Umbilical cord (tissue), 2 donors: ENCODE results near the gene ARHGAP33. TPM values are rescaled to one million over a fixed set of nuclear protein-coding genes. Genes with fewer than 3 reads are reported as not detected.

Source experiments
- DNase-seq: peaks from one replicate; pipeline ENCODE4 v3.0.0-alpha.2; 2015; ENCODE audit warnings: low spot score
- total RNA-seq: library from RNA; depleted of rRNA; stranded (reverse); fragments of >200 nt; gene quantifications from one replicate; pipeline ENCODE4 v1.2.3, GENCODE V29; 2014; ENCODE audit warnings: low replicate concordance; ENCODE audit not compliant: insufficient read depth

ARHGAP33 gene
- total RNA-seq, 1 donor from 2014 or later, result 0.96 TPM

DNA sequence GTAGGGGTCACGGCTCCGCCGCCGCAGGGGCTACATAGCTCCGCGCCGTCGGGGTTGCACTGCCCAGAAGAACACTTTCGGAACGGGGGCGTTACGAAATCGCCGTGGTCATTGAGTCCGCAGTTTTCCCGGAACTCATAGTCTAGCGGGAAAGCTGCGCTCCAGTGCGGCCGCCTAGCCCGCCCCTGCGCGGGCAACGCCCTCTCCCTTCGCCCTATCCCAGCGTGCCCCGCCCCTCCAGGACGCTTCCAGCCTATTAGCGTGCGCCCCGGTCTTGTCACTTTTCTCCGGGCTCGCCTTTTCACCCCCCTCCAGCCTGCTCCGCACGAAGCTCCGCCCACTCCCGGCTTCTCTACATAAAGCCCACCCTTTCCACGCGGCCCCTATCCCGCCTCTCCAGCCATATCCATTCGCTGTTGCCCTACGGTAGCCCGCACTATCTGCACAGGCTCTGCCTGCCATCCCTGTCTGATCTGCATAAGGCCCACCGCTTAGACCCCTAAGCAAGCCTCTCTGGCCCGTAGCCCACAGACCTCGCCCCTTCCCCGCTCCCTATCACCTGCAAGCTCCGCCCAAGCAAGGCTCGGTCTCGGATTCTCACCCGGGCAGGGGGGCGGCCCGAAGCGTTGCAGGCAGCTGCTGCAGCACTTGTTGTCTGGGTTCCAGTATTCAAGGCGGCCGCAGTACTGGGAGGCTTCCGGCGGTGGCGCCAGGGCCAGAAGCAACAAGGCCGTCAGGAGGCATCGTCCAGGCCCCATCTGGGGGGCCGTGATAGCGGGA is 34.8 kb upstream of the ARHGAP33 start:
- DNase-seq, result peak; percentile 99

DNA sequence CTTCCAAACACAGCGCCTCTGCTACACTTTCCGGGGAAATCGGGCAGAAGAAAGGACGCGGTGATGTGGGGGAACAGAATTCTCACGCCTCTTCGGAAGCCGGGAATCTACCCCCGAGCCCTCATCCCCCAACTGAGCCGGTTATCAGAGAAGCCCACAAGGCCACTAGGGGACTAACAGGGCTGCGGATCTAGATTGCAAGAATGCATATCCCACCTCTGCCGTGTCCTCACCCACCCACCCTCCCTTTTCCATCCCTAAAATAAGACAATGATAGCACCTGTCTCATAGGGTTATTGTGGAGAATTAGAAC is 34.2 kb upstream of the ARHGAP33 start:
- no peak for DNase-seq

DNA sequence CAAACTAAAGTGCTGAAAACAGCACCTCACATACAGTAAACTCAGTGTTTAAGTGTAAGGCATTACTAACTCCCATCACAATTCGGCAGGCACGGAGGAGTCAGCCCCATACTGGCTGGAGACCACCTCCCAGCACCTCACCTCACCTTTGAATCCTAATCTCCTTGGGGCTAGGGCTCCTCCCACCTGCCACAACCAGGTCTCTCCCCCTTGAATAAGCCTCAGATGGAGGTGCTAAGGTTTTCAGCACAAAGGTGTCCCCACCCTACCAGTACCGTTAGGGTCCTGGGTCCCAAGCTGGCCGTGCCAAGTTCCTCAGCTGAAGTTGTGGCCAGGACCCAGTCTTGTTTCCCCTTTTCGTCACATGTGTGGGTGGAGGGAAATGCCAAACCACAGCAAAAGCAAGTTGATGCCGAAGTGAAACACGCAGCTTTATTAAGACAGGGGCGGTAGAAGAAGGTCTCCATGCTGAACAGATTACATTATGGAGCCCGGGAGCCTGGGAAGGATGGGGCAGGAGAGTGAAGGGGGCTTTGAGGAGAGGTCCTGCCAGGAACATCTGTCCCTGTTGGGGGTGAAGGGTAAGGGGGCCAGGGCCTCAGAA is 33.1 kb upstream of the ARHGAP33 start, which contains the start of gene IGFLR1:
IGFLR1 (minus strand) TSS at position 332 of the 604 bp plus-strand sequence. CDS start 1,272 bp downstream, outside the sequence.
- DNase-seq, result peak; percentile 32

DNA sequence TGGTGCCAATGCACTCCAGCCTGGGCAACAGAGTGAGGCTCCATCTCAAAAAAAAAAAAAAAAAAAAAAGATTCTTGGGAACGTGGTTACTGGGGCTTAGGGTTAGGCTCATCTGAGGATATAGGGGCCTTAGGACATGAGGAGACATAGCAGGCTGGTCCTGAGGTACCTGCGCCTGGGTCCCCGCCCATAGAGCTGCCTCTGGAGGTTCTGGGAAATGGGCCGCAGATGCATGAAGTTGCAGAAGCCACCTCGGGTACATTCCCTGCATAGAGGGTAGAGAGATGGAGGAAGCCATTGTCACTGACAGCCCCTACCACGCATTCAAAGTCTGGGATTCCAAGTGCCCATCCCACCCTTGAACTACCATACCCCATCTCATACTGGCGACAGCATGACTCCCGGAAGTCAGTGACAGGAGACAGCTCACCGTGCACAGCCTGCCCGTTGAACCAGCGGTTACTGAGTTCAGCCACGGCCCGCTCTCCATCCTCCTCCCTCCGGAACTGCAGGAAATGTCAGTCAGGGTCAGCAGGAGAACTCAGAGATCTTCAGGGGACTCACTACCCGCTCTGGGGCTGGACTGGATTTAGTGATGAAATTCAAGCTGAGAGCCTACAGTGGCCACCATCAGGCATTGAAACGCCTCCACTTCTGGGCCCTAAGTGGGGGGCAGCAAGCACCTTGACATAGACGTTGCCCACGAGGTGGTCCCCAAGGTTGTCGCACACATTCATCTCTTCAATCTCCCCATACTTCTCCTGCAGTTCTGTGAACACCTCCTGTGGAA is 31.5 kb upstream of the ARHGAP33 start:
- DNase-seq, result no peak

DNA sequence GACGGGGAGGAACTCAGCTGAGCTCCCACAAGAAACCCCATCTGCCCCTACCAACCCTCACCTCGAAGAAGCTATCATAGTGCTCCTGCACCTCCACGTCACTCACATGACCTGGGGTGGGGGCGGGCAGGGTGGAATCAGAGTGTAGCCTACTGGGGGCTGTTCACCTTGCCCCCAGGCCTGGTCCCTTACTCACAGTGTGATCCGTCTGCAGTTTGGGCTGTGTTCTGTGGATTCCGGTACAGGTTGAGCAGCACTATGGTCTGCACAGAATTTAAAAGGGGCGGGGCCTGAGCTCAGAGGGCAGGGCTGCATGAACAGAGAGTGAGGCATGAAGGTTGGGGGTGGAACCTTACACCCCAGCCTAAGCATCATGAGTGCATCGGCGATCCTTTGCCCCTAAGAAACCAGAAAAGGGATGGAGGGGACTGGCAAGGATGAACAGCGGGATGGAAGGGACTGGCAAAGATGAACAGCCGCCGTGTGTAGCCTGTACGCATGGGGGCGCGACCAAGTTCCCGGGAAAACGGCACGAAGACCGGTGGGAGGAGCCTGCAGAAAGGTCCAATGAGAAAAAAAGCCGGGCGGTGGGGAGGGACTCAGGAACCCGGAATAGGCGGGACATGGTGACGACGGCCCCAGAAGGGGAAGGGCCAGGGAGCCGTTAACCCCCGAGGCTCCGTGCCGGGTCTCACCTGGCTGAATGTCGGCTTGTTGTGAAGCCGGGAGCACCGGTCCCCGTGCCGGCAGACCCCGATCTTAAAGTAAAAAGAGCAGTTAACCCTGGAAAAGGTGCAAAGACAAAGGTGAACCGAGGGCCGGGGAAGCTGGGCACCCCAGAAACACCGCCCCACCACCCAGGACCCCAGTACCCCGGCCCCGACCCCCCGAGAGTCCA is 30.7 kb upstream of the ARHGAP33 start:
- DNase-seq, result peak; percentile 98

DNA sequence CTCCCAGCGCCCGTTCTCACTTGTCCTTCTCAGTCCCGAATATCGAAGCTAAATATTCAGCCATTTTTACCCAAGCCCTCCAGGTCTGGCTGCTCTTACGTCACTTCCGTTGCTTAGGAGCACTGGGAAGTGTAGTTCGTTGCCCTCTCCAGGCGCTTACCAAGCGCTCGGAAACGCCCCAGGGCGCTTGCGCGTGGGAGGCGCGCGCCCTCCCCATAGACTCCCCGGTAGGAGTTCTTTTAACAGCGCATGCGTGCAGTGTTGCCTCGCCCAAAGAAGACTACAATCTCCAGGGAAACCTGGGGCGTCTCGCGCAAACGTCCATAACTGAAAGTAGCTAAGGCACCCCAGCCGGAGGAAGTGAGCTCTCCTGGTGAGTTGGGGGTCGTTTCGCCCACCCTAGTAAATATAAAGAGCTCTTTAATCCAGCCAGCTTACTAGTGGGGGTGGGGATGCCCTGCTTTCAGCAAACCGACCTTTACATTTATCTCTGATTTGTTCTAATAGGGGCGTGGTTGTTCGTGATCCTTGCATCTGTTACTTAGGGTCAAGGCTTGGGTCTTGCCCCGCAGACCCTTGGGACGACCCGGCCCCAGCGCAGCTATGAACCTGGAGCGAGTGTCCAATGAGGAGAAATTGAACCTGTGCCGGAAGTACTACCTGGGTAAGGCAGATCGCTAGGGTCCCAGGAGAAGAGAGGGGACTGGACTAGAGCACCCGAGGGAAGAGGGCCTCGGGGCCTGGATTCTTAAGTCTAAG is 29.9 kb upstream of the ARHGAP33 start, which contains the start of the genes PSENEN and U2AF1L4:
PSENEN (plus strand) TSS at position 324 of the 759 bp plus-strand sequence; CDS start at position 604, 280 bp downstream.
U2AF1L4 (minus strand) TSS at position 91 of the 759 bp plus-strand sequence; CDS start at position 64, 27 bp downstream.
- DNase-seq, result peak; percentile 100

DNA sequence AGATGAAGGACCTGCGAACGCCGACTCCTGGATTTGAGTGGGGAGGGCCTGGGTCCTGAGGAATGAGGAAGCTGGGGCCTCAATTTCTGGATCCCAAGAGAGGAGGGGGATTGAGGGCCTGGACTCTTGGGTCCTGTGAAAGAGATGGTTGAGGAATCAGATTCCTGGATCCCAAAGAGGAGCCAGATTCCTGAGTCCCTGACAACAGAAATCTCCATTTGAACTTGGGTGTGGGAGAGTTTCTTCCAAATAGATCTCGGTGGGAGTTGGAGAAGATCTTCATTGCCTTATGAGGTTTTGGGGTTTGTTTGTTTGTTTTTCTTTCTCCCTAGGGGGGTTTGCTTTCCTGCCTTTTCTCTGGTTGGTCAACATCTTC is 29.3 kb upstream of the ARHGAP33 start:
- no peak for DNase-seq

DNA sequence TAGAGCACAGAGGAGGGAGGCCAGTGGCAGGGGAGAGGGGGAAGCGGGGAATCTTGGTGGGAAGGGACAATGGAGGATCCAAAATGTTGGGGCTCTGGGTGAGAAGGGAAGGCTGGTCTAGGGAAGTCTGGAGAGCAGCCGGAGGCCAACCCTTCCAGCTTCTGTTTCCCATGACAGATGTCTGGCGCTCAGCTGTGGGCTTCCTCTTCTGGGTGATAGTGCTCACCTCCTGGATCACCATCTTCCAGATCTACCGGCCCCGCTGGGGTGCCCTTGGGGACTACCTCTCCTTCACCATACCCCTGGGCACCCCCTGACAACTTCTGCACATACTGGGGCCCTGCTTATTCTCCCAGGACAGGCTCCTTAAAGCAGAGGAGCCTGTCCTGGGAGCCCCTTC is 28.8 kb upstream of the ARHGAP33 start:
- no peak for DNase-seq

DNA sequence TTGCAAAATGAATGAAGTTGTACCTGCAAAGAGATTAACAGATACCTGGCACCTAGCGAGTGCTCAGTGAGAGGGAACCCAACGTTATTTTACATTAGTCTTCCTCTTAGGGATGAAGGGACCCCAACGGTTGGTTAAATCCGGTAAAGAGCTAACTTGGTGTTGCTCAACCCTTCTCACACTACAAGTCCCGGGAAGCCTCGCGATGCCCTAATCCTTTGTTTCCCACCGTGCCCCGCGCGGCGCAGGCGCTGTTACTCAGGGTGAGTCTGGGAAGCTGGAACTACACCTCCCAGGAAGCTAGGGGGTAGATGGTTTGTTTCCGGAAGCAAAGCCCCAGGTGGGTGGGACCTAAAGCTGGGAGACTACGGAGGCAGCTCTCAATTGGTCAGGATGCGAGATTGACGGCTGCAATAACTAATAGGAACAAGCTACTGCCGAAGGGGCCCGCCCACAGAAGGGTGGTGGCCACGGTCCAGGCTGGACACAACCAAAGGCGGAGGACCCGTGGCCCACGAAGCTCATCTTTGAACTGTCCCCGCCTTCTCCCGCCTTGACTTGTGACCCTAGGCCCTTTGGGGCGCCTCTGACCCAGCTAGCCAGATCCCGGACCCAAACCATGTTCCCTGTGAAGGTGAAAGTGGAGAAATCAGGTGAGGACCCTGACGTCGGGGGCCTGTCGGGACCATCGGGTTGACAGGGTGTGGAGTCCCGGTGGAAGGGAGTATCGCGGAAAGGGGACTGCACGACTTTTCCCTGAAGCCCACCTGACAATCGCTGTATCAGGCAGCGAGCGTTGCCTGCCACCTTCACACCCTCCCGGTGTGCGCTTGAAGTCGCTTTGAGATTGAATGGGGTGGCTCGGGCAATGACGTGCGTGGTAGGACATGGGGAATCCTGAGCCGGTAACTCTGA is 27.0 kb upstream of the ARHGAP33 start, which contains the start of gene LIN37:
LIN37 (plus strand) TSS at position 471 of the 915 bp plus-strand sequence; CDS start at position 620, 149 bp downstream.
- peak; percentile 100 for DNase-seq

DNA sequence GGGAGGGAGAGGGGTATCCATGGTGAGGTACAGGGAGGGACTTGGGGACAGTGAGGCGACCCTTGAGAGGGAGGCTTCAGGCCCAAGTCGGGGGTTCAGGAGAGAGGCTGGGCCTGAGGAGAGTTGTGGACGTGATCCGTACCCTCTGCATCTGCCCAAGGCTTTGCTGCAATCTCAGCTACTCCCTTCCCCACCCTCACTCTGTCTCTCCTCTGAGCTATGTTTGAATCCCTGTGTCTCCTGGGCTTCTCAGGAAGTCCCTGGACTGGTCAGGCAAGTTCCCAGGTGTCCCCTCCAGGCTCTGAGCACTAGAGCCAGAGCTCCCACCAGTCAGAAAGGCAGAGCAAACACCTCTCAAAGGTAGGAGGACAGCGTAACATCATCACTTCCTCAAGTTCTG is 25.2 kb upstream of the ARHGAP33 start:
- no peak for DNase-seq

DNA sequence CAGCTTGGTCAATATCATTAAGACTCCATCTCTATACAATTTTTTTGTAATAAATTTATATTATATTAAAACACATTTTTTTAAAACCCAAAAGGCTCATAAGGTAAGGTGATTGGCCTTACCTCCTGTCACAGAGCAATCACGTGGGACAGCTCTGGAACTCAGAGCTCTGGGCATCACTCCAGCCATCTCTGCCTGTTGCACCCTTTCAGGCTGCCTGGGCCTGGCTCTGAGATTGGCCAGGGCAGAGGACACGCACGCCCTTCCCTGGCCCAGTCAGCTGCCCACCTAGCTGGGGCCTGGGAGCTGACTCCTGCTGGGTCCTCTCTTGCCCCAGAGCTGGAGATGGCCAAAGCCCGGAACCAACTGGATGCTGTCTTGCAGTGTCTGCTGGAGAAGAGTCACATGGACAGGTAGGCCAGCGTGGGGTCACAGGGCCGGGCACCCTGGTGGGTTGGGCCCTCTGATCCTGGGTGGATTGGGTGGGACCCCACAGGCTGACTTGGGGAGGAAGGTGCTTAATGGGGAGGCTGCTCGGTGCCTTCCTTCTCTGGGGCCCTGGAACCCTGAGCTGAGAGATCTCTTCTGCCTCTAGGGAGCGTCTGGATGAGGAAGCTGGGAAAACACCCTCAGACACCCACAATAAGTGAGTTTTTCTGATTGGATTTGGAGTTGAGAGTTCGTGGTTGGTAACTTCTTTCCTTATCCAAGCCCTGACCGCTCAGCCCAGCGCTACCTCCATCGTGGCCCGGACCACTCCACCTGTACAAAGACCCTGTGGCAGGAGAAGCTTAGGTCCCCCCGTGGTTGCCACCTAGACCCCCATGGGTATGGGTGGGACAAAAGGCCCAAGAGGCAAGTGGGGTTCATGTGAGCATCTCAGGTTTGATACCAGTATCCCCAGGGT is 23.3 kb upstream of the ARHGAP33 start:
- DNase-seq, result no peak

DNA sequence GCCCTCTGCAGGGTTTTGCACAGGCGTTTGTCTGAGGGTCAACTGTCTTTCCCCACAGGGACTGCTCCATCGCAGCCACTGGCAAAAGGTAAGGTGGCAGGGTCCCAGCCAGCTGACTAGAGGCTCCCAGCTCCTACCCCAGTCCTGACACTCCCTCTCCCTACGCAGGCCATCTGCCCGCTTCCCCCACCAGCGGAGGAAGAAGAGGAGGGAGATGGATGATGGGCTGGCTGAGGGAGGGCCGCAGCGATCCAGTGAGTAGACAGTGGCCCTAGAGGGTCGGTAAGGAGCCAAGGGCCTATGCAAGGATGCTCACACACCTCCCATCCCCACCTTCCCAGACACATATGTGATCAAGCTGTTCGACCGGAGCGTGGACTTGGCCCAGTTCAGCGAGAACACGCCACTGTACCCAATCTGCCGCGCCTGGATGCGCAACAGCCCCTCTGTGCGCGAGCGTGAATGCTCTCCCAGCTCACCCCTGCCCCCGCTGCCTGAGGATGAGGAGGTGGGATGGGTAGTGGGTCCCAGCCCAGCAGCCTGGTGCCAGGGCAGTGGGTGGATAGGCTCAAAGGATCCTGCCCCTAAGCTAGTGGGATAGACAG is 22.5 kb upstream of the ARHGAP33 start:
- no peak for DNase-seq

DNA sequence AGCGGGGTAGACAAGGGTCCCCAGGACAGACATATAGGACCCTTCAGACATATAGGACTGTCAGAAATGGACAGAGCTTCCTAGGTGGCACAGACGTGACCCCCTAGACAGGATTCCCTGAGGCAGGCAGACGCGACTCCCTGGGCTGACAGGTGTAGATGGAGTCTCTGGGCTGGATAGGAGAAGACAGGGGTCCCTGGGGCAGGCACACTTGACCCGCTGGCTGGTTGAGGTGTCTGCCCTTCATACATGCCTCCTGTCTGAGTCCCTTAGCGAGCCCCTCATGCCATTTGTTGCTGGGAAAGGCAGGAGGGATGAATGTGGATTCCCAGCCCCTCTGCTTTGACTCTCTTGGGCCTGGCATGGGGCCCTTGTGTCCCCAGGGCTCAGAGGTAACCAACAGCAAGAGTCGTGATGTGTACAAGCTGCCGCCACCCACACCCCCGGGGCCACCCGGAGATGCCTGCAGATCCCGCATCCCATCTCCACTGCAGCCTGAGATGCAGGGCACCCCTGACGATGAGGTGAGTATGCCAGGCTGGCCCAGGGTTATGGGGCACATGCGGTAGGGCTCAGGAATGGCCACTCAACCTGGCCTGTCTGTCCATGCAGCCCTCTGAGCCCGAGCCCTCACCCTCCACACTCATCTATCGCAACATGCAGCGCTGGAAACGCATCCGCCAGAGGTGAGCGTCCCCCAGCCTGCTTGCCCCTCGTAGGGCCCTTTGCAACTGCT is 21.6 kb upstream of the ARHGAP33 start:
- DNase-seq, result no peak

DNA sequence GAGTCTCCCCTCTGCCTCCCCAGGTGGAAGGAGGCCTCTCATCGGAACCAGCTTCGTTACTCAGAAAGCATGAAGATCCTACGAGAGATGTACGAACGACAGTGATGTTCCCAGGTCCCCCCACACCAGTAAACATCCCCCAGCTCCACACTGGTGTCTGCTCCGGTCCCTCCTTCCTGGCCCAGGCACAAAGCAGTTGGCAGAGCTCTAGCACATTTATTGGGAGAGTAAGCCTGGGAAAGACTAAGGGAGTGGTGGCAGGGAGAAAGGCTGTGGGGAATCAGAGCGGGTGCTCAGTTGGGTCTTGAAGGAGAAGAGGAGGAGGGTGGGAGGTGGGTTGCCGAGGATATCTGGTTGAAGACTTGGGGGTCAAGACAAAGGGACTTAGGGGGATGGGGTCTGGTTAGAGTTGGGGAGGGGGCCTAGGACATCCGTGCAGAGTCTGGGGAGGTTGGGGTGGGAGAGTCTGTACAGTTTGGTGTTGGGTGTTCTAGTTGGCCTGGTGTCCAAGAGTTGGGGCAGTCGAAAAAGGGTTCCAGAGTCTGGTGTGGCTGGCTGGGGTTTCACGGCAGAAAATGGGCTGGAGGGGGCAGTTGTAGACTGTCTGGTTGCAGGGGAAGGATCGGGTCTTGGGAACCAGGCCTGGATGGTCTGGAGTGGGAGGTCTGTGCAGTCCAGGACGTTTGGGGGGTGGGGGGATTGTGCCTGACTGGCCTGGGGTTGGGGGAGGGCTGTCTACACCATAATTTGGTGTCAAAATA is 20.8 kb upstream of the ARHGAP33 start:
- DNase-seq, result peak; percentile 41

DNA sequence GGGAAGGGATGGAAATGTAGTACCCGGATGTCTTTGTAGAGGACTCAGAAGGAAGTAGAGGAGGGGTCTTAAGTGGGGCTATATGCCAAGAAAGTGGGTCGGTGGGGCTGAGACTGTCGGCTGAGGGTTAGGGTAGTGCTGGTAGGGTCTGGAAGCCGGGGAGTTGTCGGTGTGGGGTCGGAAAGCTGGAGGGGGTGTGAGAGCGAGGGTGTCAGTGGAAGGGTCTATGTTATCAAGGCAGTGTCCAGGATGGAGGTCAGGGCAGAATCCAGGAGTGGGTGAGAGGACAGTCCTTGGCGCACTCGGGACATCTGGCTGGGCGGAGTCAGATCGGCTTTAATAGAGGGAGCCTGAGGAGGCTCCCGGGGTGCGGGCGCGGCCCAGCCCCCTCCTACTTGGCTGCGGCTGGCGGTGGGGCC is 20.2 kb upstream of the ARHGAP33 start:
- no peak for DNase-seq
